HEK293T (cell line): ENCODE measurements around the gene TWSG1.

Experiments
- BHLHE40 ChIP-seq: fragments of 450-650 bp; IDR thresholded peaks from 2 replicates; pipeline ENCODE4 v1.6.1; 2016; ENCODE audit warnings: mild to moderate bottlenecking, moderate library complexity, borderline replicate concordance
- CTBP1 ChIP-seq: fragments of 450-650 bp; IDR thresholded peaks from 2 replicates; pipeline ENCODE4 v1.6.1; 2016; ENCODE audit warnings: borderline replicate concordance
- ELF4 ChIP-seq: fragments of 450-650 bp; IDR thresholded peaks from 2 replicates; pipeline ENCODE4 v1.6.1; 2017; ENCODE audit warnings: antibody characterized with exemption
- FOXA1 ChIP-seq: fragments of 450-650 bp; IDR thresholded peaks from 2 replicates; pipeline ENCODE4 v1.6.1; 2016; ENCODE audit warnings: mild to moderate bottlenecking
- FOXK2 ChIP-seq: fragments of 450-650 bp; IDR thresholded peaks from 2 replicates; pipeline ENCODE4 v1.6.1; 2016; ENCODE audit warnings: mild to moderate bottlenecking
- HDGF ChIP-seq: fragments of 450-650 bp; IDR thresholded peaks from 2 replicates; pipeline ENCODE4 v1.6.1; 2017; ENCODE audit warnings: antibody characterized with exemption, borderline replicate concordance
- NFRKB ChIP-seq: fragments of 450-650 bp; IDR thresholded peaks from 2 replicates; pipeline ENCODE4 v1.6.1; 2016; ENCODE audit warnings: mild to moderate bottlenecking, moderate library complexity
- PKNOX1 ChIP-seq: fragments of 450-650 bp; IDR thresholded peaks from 2 replicates; pipeline ENCODE4 v1.6.1; 2016
- SUZ12 ChIP-seq: fragments of 450-650 bp; IDR thresholded peaks from 2 replicates; pipeline ENCODE4 v1.6.1; 2016; ENCODE audit warnings: mild to moderate bottlenecking
- ZNF384 ChIP-seq: fragments of 450-650 bp; IDR thresholded peaks from 2 replicates; pipeline ENCODE4 v1.6.1; 2016

- TF ChIP-seq BHLHE40 (no peak), PKNOX1 (no peak), ZNF384 (no peak), ELF4 (no peak), HDGF (no peak), FOXA1 (no peak), CTBP1 (no peak), NFRKB (no peak), FOXK2 (no peak), SUZ12 (no peak)
Observed at GRCh38 chr18:9401176-9401575, 66.6 kb downstream of the TWSG1 start.
